Thyroid gland (tissue), 4 donors: ENCODE data around the gene CDC16.

Source experiments
- CTCF ChIP-seq, 6 experiments: fragments of 200-600 bp in 3 of 6; fragments of 450-650 bp in 3 of 6; sonication (generic) in 3 of 6; IDR thresholded peaks; one replicate each; pipeline ENCODE4 v1.5.1; 2016 to 2019; ENCODE audit warnings: antibody characterized with exemption in 6 of 6, mild to moderate bottlenecking in 2 of 6, inconsistent platforms in 1 of 6, moderate library complexity in 1 of 6
- POLR2A ChIP-seq, 2 donors: fragments of 450-650 bp; IDR thresholded peaks; one replicate each; pipeline ENCODE4 v1.6.1; 2017; ENCODE audit warnings: antibody characterized with exemption in 2 of 2, mild to moderate bottlenecking in 2 of 2, moderate library complexity in 1 of 2

GRCh38 chr13:114315074-114315785 is 80.5 kb downstream of the CDC16 start:
- TF ChIP-seq CTCF (IDR thresholded peaks at IDR 0.05) = no peak
- TF ChIP-seq POLR2A (IDR thresholded peaks at IDR 0.05) = no peak
